ENCODE measurements around the gene C1orf174.

DNA sequence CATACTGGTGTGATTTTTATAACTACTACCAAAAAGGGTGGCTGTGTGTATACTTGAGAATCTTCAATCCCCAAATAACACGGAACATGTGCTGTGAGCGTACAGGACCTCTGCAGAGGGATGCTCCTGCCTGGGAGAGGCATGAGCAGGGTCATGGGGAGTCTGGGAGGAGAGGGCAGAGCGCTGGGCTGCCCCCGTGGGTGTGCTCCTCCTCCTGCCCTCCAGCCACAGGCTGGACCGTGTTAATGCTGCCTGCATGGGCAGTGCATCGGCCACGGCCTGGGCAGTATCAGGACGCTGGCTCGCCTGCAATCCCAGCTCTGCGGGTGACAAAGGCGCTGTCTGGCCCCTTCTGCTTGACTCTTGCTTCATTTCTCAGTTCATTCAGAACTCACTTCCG is 49.2 kb downstream of the C1orf174 start:
- no peak for TF ChIP-seq EZH2 (IDR thresholded peaks at IDR 0.05; ENCODE audit: borderline replicate concordance, low read length)
- TF ChIP-seq, protein P1, sequence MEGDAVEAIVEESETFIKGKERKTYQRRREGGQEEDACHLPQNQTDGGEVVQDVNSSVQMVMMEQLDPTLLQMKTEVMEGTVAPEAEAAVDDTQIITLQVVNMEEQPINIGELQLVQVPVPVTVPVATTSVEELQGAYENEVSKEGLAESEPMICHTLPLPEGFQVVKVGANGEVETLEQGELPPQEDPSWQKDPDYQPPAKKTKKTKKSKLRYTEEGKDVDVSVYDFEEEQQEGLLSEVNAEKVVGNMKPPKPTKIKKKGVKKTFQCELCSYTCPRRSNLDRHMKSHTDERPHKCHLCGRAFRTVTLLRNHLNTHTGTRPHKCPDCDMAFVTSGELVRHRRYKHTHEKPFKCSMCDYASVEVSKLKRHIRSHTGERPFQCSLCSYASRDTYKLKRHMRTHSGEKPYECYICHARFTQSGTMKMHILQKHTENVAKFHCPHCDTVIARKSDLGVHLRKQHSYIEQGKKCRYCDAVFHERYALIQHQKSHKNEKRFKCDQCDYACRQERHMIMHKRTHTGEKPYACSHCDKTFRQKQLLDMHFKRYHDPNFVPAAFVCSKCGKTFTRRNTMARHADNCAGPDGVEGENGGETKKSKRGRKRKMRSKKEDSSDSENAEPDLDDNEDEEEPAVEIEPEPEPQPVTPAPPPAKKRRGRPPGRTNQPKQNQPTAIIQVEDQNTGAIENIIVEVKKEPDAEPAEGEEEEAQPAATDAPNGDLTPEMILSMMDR (IDR thresholded peaks at IDR 0.05; ENCODE audit: low read length) = no peak

All from OCI-LY1 (cell line).